ENCODE measurements around the gene IKBIP.
"Not testable (repeated sequence)": the region's sequence is repeated elsewhere in the genome, so short reads cannot be mapped to it uniquely, and the experiment has no call there.

IKBIP gene

GRCh38 chr12:98645572-98646067, 1.0 kb upstream of the IKBIP start:
- peak overlapping the region; percentile 70 to 89 for H3K4me3 ChIP-seq (ENCODE audit: low read depth in 1 of 2, low read length in 2 of 2)
- peak; percentile 3; the same call in 1 of the 3 replicates for ATAC-seq (ENCODE audit: insufficient read depth, low read depth)
- H3K9me3 ChIP-seq (ENCODE audit: insufficient read depth, low read length, severe bottlenecking) = no peaks in the 10 kb centered on the region
- H3K9ac ChIP-seq (ENCODE audit: low read depth, low read length) = peak overlapping the region; percentile 83
- H3K4me1 ChIP-seq (ENCODE audit: insufficient read depth, low read length) = peaks cover 44% of the 10 kb centered on the region
- TF ChIP-seq CTCF (IDR thresholded peaks at IDR 0.05; ENCODE audit: borderline replicate concordance, extremely low read depth, low read length, poor library complexity, severe bottlenecking) (no peak), EZH2 (IDR thresholded peaks at IDR 0.05; ENCODE audit: borderline replicate concordance, low read depth, low read length, severe bottlenecking) (no peak)
- DNase-seq = peak; percentile 20
- peaks cover 67% of the 10 kb centered on the region for H3K79me2 ChIP-seq (ENCODE audit: insufficient read depth, low read length)
- H3K27ac ChIP-seq (ENCODE audit: low read length) = peak overlapping the region; percentile 79
- peaks cover 18% of the 10 kb centered on the region for H3K36me3 ChIP-seq (ENCODE audit: insufficient read depth, low read length)
- no peaks in the 10 kb centered on the region for H4K20me1 ChIP-seq (ENCODE audit: insufficient read depth, low read length)
- peak overlapping the region; percentile 77 for H3K4me2 ChIP-seq (ENCODE audit: insufficient read depth, low read length)
- peak overlapping the region; percentile 94 for H2AFZ ChIP-seq (ENCODE audit: low read depth, low read length)
- no peaks in the 10 kb centered on the region for H3K27me3 ChIP-seq (ENCODE audit: insufficient read depth, low read length, poor library complexity)

GRCh38 chr12:98644433-98644711, 216 bp downstream of the IKBIP start:
- peak overlapping the region; percentile 70 to 89 for H3K4me3 ChIP-seq (ENCODE audit: low read depth in 1 of 2, low read length in 2 of 2)
- H3K79me2 ChIP-seq (ENCODE audit: insufficient read depth, low read length) = peaks cover 80% of the 10 kb centered on the region
- no peaks in the 10 kb centered on the region for H3K9me3 ChIP-seq (ENCODE audit: insufficient read depth, low read length, severe bottlenecking)
- peak overlapping the region; percentile 77 for H3K4me2 ChIP-seq (ENCODE audit: insufficient read depth, low read length)
- ATAC-seq (ENCODE audit: insufficient read depth, low read depth) = peak; percentile 49
- H3K27ac ChIP-seq (ENCODE audit: low read length) = peak overlapping the region; percentile 79
- peaks cover 45% of the 10 kb centered on the region for H3K4me1 ChIP-seq (ENCODE audit: insufficient read depth, low read length)
- DNase-seq = no peak
- H4K20me1 ChIP-seq (ENCODE audit: insufficient read depth, low read length) = no peaks in the 10 kb centered on the region
- TF ChIP-seq CTCF (IDR thresholded peaks at IDR 0.05; ENCODE audit: borderline replicate concordance, extremely low read depth, low read length, poor library complexity, severe bottlenecking) (no peak), EZH2 (IDR thresholded peaks at IDR 0.05; ENCODE audit: borderline replicate concordance, low read depth, low read length, severe bottlenecking) (no peak)
- peak overlapping the region; percentile 90 for H2AFZ ChIP-seq (ENCODE audit: low read depth, low read length)
- H3K36me3 ChIP-seq (ENCODE audit: insufficient read depth, low read length) = peaks cover 7% of the 10 kb centered on the region
- H3K9ac ChIP-seq (ENCODE audit: low read depth, low read length) = peak overlapping the region; percentile 83
- no peaks in the 10 kb centered on the region for H3K27me3 ChIP-seq (ENCODE audit: insufficient read depth, low read length, poor library complexity)

GRCh38 chr12:98642801-98643200, 1.8 kb downstream of the IKBIP start:
- H3K27ac ChIP-seq (ENCODE audit: low read length); H3K9me3 ChIP-seq (ENCODE audit: insufficient read depth, low read length, severe bottlenecking); DNase-seq; ATAC-seq (ENCODE audit: insufficient read depth, low read depth); H4K20me1 ChIP-seq (ENCODE audit: insufficient read depth, low read length); H3K36me3 ChIP-seq (ENCODE audit: insufficient read depth, low read length); H2AFZ ChIP-seq (ENCODE audit: low read depth, low read length); H3K27me3 ChIP-seq (ENCODE audit: insufficient read depth, low read length, poor library complexity): not testable (repeated sequence)
- Histone ChIP-seq H3K79me2 (ENCODE audit: insufficient read depth, low read length) (peaks cover 94% of the 10 kb centered on the region), H3K4me2 (ENCODE audit: insufficient read depth, low read length) (peak overlapping the region; percentile 77), H3K9ac (ENCODE audit: low read depth, low read length) (peak overlapping the region; percentile 83; the same call in 1 of the 2 replicates), H3K4me3 (ENCODE audit: low read depth in 1 of 2, low read length in 2 of 2) (peak overlapping the region in 1 of 2 experiments; percentile 89; a peak in 2 of 4 replicates), H3K4me1 (ENCODE audit: insufficient read depth, low read length) (peaks cover 45% of the 10 kb centered on the region)

- Histone ChIP-seq H3K4me1 (ENCODE audit: insufficient read depth, low read length) (peaks cover 31% of the 10 kb centered on the region), H3K4me3 (ENCODE audit: low read depth in 1 of 2, low read length in 2 of 2) (no peak overlapping the region), H2AFZ (ENCODE audit: low read depth, low read length) (no peak overlapping the region), H4K20me1 (ENCODE audit: insufficient read depth, low read length) (no peaks in the 10 kb centered on the region), H3K27ac (ENCODE audit: low read length) (no peak overlapping the region), H3K79me2 (ENCODE audit: insufficient read depth, low read length) (peaks cover 93% of the 10 kb centered on the region), H3K9me3 (ENCODE audit: insufficient read depth, low read length, severe bottlenecking) (no peaks in the 10 kb centered on the region), H3K9ac (ENCODE audit: low read depth, low read length) (no peak overlapping the region), H3K4me2 (ENCODE audit: insufficient read depth, low read length) (no peak overlapping the region), H3K36me3 (ENCODE audit: insufficient read depth, low read length) (no peaks in the 10 kb centered on the region; the same call in 1 of the 2 replicates), H3K27me3 (ENCODE audit: insufficient read depth, low read length, poor library complexity) (no peaks in the 10 kb centered on the region)
- TF ChIP-seq EZH2 (IDR thresholded peaks at IDR 0.05; ENCODE audit: borderline replicate concordance, low read depth, low read length, severe bottlenecking) (no peak), CTCF (IDR thresholded peaks at IDR 0.05; ENCODE audit: borderline replicate concordance, extremely low read depth, low read length, poor library complexity, severe bottlenecking) (no peak)
- ATAC-seq (ENCODE audit: insufficient read depth, low read depth) = no peak
- DNase-seq = no peak
These were observed 5.1 kb downstream of the IKBIP start for GRCh38 chr12:98639491-98639890.

Data from DND-41 (cell line).